ENCODE measurements around the gene ATP5ME.

ATP5ME gene

GRCh38 chr4:628311-628741 is 45.8 kb downstream of the ATP5ME start:
- no peak overlapping the region for H3K4me3 ChIP-seq (ENCODE audit: low read depth, low read length)
- in situ Hi-C loops (cut with HindIII; ENCODE audit: low sequenced_read_pairs): no loop called here
- no peak for DNase-seq (ENCODE audit: low read depth, low spot score)
- no peak for TF ChIP-seq CTCF (IDR thresholded peaks at IDR 0.05; ENCODE audit: low read depth, low read length)

- in situ Hi-C loops (cut with HindIII; ENCODE audit: low sequenced_read_pairs): no loop called here
- no peak for TF ChIP-seq CTCF (IDR thresholded peaks at IDR 0.05; ENCODE audit: low read depth, low read length)
- DNase-seq (ENCODE audit: low read depth, low spot score): no peak
- no peak overlapping the region for H3K4me3 ChIP-seq (ENCODE audit: low read depth, low read length)
Observed at GRCh38 chr4:627347-628125, 46.5 kb downstream of the ATP5ME start.

- in situ Hi-C loops (cut with HindIII; ENCODE audit: low sequenced_read_pairs): no loop called here
- TF ChIP-seq CTCF (IDR thresholded peaks at IDR 0.05; ENCODE audit: low read depth, low read length): no peak
- DNase-seq (ENCODE audit: low read depth, low spot score): no peak
- H3K4me3 ChIP-seq (ENCODE audit: low read depth, low read length): no peak overlapping the region
Observed at GRCh38 chr4:626201-627091, 47.6 kb downstream of the ATP5ME start.

- no peak for DNase-seq (ENCODE audit: low read depth, low spot score)
- no peak overlapping the region for H3K4me3 ChIP-seq (ENCODE audit: low read depth, low read length)
- no peak for TF ChIP-seq CTCF (IDR thresholded peaks at IDR 0.05; ENCODE audit: low read depth, low read length)
- in situ Hi-C loops (cut with HindIII; ENCODE audit: low sequenced_read_pairs): no loop called here
Observed at GRCh38 chr4:625631-626161, 48.4 kb downstream of the ATP5ME start.

GRCh38 chr4:624705-625590 is 49.1 kb downstream of the ATP5ME start, which contains the start of gene PDE6B:
Gene PDE6B, plus strand, starts transcription at chr4:625573. Its CDS starts 54 bp downstream, at chr4:625627.
- no peak within 1 kb of the TSS for H3K4me3 ChIP-seq (ENCODE audit: low read depth, low read length)
- in situ Hi-C loops (cut with HindIII; ENCODE audit: low sequenced_read_pairs): no loop called here

More at GRCh38 chr4:624705-625590, 49.1 kb downstream of the ATP5ME start, which contains the start of gene PDE6B:
- TF ChIP-seq CTCF (IDR thresholded peaks at IDR 0.05; ENCODE audit: low read depth, low read length): no peak
- no peak for DNase-seq (ENCODE audit: low read depth, low spot score)

Measured in astrocyte of the spinal cord (primary cell).